HepG2 (cell line): ENCODE results near the gene JUND. TPM values are rescaled to one million over a fixed set of nuclear protein-coding genes. Genes with fewer than 3 reads are reported as not detected.

Experiments
- CHD4 ChIP-seq: fragments of 200-600 bp; sonication (generic); IDR thresholded peaks from 2 replicates; pipeline ENCODE4 v1.7.0; 2017; ENCODE audit warnings: mild to moderate bottlenecking, low read length, borderline replicate concordance
- HNRNPLL ChIP-seq: fragments of 200-400 bp; formaldehyde crosslinking; IDR thresholded peaks from 2 replicates; pipeline ENCODE4 v1.6.1; 2017; ENCODE audit warnings: mild to moderate bottlenecking, low read depth, low read length; ENCODE audit not compliant: poor library complexity, severe bottlenecking
- IRF2 ChIP-seq: IDR thresholded peaks from 2 replicates; pipeline ENCODE4 v1.6.1; 2018; ENCODE audit warnings: missing genetic modification reagents, missing compliant biosample characterization
- KLF9 ChIP-seq: IDR thresholded peaks from 2 replicates; pipeline ENCODE4 v1.6.1; 2016; ENCODE audit warnings: low read depth
- MBNL3 ChIP-seq: fragments of 250-450 bp; sonication (Bioruptor Pico); conservative IDR thresholded peaks from 2 replicates; pipeline ENCODE4 v1.8.0; 2022; ENCODE audit warnings: mild to moderate bottlenecking, inconsistent platforms
- MTA1 ChIP-seq: sonication (generic); formaldehyde crosslinking; IDR thresholded peaks from 2 replicates; pipeline ENCODE4 v1.4.0; 2020; ENCODE audit warnings: missing genetic modification reagents, mild to moderate bottlenecking, borderline replicate concordance
- NFIC ChIP-seq: IDR thresholded peaks from 2 replicates; pipeline ENCODE4 v1.6.1; 2012; ENCODE audit warnings: mild to moderate bottlenecking, low read length, inconsistent platforms
- POLR2AphosphoS5 ChIP-seq: IDR thresholded peaks from 2 replicates; pipeline ENCODE4 v1.6.1; 2012; ENCODE audit warnings: low read depth, low read length
- SNAI1 ChIP-seq: sonication (generic); formaldehyde crosslinking; IDR thresholded peaks from 2 replicates; pipeline ENCODE4 v1.5.0; 2020; ENCODE audit warnings: mild to moderate bottlenecking, missing genetic modification reagents, borderline replicate concordance
- XRCC5 ChIP-seq: fragments of 200-400 bp; formaldehyde crosslinking; optimal IDR thresholded peaks from 2 replicates; pipeline ENCODE3; 2017; ENCODE audit warnings: mild to moderate bottlenecking, low read length
- ZBTB25 ChIP-seq: IDR thresholded peaks from 2 replicates; pipeline ENCODE4 v1.6.1; 2018; ENCODE audit warnings: missing genetic modification reagents
- ZEB1 ChIP-seq: IDR thresholded peaks from 2 replicates; pipeline ENCODE4 v1.6.1; 2012; ENCODE audit warnings: mild to moderate bottlenecking, low read depth, inconsistent platforms; ENCODE audit not compliant: insufficient replicate concordance
- ZFP36 ChIP-seq: fragments of 150-350 bp; IDR thresholded peaks from 2 replicates; pipeline ENCODE4 v1.6.1; 2018; ENCODE audit warnings: borderline replicate concordance, low read length, low read depth; ENCODE audit not compliant: partially characterized antibody
- ZFP37 ChIP-seq: sonication (generic); formaldehyde crosslinking; IDR thresholded peaks from 2 replicates; pipeline ENCODE4 v1.4.0; 2020; ENCODE audit warnings: missing genetic modification reagents, borderline replicate concordance
- ZMYM4 ChIP-seq: sonication (generic); formaldehyde crosslinking; IDR thresholded peaks from 2 replicates; pipeline ENCODE4 v1.8.1; 2023; ENCODE audit warnings: mild to moderate bottlenecking, missing genetic modification reagents
- ZNF205 ChIP-seq: IDR thresholded peaks from 2 replicates; pipeline ENCODE4 v1.6.1; 2018; ENCODE audit warnings: missing biosample characterization, missing genetic modification reagents
- ZNF207 ChIP-seq: fragments of 450-650 bp; IDR thresholded peaks from 2 replicates; pipeline ENCODE4 v1.6.1; 2016; ENCODE audit warnings: antibody characterized with exemption, borderline replicate concordance
- ZNF660 ChIP-seq: sonication (generic); formaldehyde crosslinking; IDR thresholded peaks from 2 replicates; pipeline ENCODE4 v1.5.1; 2020; ENCODE audit warnings: mild to moderate bottlenecking, low read depth, missing genetic modification reagents, borderline replicate concordance
- ZNF687 ChIP-seq: sonication (generic); formaldehyde crosslinking; IDR thresholded peaks from 2 replicates; pipeline ENCODE4 v1.5.1; 2020; ENCODE audit warnings: mild to moderate bottlenecking, missing genetic modification reagents, moderate library complexity
- ZNF704 ChIP-seq: sonication (generic); formaldehyde crosslinking; IDR thresholded peaks from 2 replicates; pipeline ENCODE4 v1.8.1; 2023; ENCODE audit warnings: mild to moderate bottlenecking, inconsistent platforms, moderate library complexity, missing genetic modification reagents, borderline replicate concordance
- polyA plus RNA-seq, 8 experiments: library from polyadenylated mRNA; depleted of rRNA in 3 of 8; stranded (reverse) in 7 of 8; unstranded in 1 of 8; fragments of >200 nt; fragmentation: Illumina TruSeq in 4 of 8; extraction: Trizol in 4 of 8; gene quantifications; 2 replicates each; pipeline versions ENCODE4 v1.2.1 to v1.2.3, GENCODE V29; 2011 to 2016; ENCODE audit warnings: low read depth in 4 of 8, missing spikeins in 1 of 8, mixed read lengths in 1 of 8; ENCODE audit not compliant: insufficient read depth in 1 of 8
- total RNA-seq, 5 experiments: library from RNA; depleted of rRNA; stranded (reverse); fragments of >200 nt; fragmentation: Illumina TruSeq; extraction: Trizol; gene quantifications; 2 replicates each; pipeline ENCODE4 v1.2.3, GENCODE V29; 2016; ENCODE audit warnings: low read depth in 1 of 5
- TF ChIP-seq, protein P1 (sequence below): sonication (generic); formaldehyde crosslinking; IDR thresholded peaks from 2 replicates; pipeline ENCODE4 v1.5.0; 2020; ENCODE audit warnings: missing genetic modification reagents, mild to moderate bottlenecking, borderline replicate concordance

The JUND gene
- total and polyA plus RNA-seq, 2 of the 13 experiments (the other 11 are each of a cell fraction or from before 2014, with no cell fraction given), result 41.2 to 59.8 TPM

DNA sequence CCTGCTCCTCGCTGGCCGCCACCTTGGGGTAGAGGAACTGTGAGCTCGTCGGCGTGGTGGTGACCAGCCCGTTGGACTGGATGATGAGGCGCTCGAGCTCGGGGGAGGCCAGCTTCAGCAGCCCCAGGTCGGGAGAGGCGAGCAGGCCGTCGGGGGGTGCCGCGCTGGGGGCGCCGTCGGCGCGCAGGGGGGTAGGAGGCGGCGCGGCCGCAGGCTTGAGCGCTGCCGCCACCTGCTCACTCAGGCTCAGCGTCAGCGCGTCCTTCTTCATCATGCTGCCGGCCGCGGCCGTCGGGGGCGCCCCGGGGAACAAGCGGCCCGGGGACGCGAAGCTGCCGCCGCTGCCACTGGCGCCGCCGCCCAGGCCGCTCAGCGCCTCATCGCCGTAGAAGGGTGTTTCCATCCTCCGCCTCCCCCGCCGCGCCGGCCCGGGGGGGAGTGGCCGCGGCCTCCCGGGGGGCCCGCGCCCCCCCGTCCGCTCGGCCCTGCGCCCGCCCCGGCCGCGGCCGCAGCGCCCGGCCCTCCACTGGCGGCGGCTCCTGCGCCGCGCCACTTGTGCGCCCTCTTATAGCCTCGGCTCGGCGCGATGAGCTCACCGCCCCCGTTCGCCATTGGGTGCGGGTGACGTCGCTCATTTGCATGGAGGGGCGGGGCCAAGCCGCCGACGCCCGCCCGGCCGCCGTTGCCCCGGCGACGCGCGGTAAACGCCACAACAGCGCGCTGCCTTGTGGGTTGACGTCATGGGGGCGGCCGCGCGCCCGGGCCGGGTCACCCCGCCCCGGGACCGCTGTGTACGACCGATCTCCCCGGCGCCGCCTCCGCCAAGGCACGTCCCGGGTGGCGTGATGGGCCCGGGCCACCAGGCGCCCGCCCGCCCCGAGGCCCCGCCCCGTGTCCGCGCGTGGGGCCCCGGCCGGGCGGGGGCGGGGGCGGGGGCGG lies at the start of gene JUND (continued):
- TF ChIP-seq ZNF660, result no peak
- TF ChIP-seq ZNF207, result no peak
- no peak for TF ChIP-seq KLF9 (CRISPR knock-in tag)
- TF ChIP-seq ZNF687 (CRISPR knock-in tag), result peak; percentile 41; the same call in 1 of the 2 replicates
- no peak for TF ChIP-seq XRCC5
- peak; percentile 16; the same call in 1 of the 2 replicates for TF ChIP-seq IRF2 (CRISPR knock-in tag)
- TF ChIP-seq NFIC, result no peak
- TF ChIP-seq CHD4, result no peak
- TF ChIP-seq ZBTB25 (CRISPR knock-in tag), result peak; percentile 82; the same call in 1 of the 2 replicates
- no peak for TF ChIP-seq MTA1
- TF ChIP-seq ZMYM4, result peak; percentile 83
- no peak for TF ChIP-seq MBNL3
- TF ChIP-seq ZEB1, result no peak
- 0 out of 2 replicates have a peak, but pooled peaks have one; percentile 53 for TF ChIP-seq ZNF704 (CRISPR knock-in tag)
- TF ChIP-seq ZNF205 (CRISPR knock-in tag), result no peak
- no peak for TF ChIP-seq ZFP37 (CRISPR knock-in tag)
- TF ChIP-seq, protein P1, sequence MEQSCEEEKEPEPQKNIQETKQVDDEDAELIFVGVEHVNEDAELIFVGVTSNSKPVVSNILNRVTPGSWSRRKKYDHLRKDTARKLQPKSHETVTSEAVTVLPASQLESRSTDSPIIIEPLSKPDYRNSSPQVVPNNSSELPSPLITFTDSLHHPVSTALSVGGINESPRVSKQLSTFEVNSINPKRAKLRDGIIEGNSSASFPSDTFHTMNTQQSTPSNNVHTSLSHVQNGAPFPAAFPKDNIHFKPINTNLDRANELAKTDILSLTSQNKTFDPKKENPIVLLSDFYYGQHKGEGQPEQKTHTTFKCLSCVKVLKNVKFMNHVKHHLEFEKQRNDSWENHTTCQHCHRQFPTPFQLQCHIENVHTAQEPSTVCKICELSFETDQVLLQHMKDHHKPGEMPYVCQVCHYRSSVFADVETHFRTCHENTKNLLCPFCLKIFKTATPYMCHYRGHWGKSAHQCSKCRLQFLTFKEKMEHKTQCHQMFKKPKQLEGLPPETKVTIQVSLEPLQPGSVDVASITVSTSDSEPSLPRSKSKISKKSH, result no peak; the same call in 1 of the 2 replicates
- TF ChIP-seq ZFP36, result no peak
- peak; percentile 70 for TF ChIP-seq POLR2AphosphoS5
- TF ChIP-seq SNAI1 (CRISPR knock-in tag), result no peak
- TF ChIP-seq HNRNPLL, result peak; percentile 89
